WTC11 (cell line): ENCODE data around the gene PGF.

Experiments used
- ATF2 ChIP-seq: sonication (generic); formaldehyde crosslinking; IDR thresholded peaks from 2 replicates; pipeline ENCODE4 v1.8.1; 2022; ENCODE audit warnings: low read depth, missing genetic modification reagents, borderline replicate concordance
- CTCF ChIP-seq: fragments of 200-600 bp; IDR thresholded peaks from 2 replicates; pipeline ENCODE4 v1.8.0; 2022; ENCODE audit warnings: antibody characterized with exemption
- E2F1 ChIP-seq: sonication (generic); formaldehyde crosslinking; IDR thresholded peaks from 2 replicates; pipeline ENCODE4 v1.8.0; 2022; ENCODE audit warnings: mild to moderate bottlenecking, missing genetic modification reagents
- EMX1 ChIP-seq: fragments of 250-450 bp; sonication (Bioruptor Pico); IDR thresholded peaks from 2 replicates; pipeline ENCODE4 v1.8.0; 2021; ENCODE audit warnings: mild to moderate bottlenecking
- ETV6 ChIP-seq: sonication (generic); formaldehyde crosslinking; IDR thresholded peaks from 2 replicates; pipeline ENCODE4 v1.8.1; 2022; ENCODE audit warnings: mild to moderate bottlenecking, missing genetic modification reagents
- HMGXB4 ChIP-seq: sonication (generic); formaldehyde crosslinking; IDR thresholded peaks from 2 replicates; pipeline ENCODE4 v1.8.1; 2023; ENCODE audit warnings: mild to moderate bottlenecking, moderate library complexity, missing genetic modification reagents
- MYBL2 ChIP-seq: sonication (generic); formaldehyde crosslinking; IDR thresholded peaks from 2 replicates; pipeline ENCODE4 v1.8.1; 2023; ENCODE audit warnings: mild to moderate bottlenecking, moderate library complexity, missing genetic modification reagents
- NFYB ChIP-seq: sonication (generic); formaldehyde crosslinking; conservative IDR thresholded peaks from 2 replicates; pipeline ENCODE4 v1.8.0; 2022; ENCODE audit warnings: low read depth, missing genetic modification reagents
- NR2C2 ChIP-seq: sonication (generic); formaldehyde crosslinking; IDR thresholded peaks from 2 replicates; pipeline ENCODE4 v1.8.0; 2022; ENCODE audit warnings: mild to moderate bottlenecking, missing genetic modification reagents
- OVOL2 ChIP-seq: fragments of 250-450 bp; sonication (Bioruptor Pico); IDR thresholded peaks from 2 replicates; pipeline ENCODE4 v1.9.0; 2021; ENCODE audit warnings: mild to moderate bottlenecking, borderline replicate concordance
- PREB ChIP-seq: sonication (generic); formaldehyde crosslinking; IDR thresholded peaks from 2 replicates; pipeline ENCODE4 v1.8.1; 2022; ENCODE audit warnings: mild to moderate bottlenecking, missing genetic modification reagents, moderate library complexity, borderline replicate concordance
- SMAD3 ChIP-seq: sonication (generic); formaldehyde crosslinking; IDR thresholded peaks from 2 replicates; pipeline ENCODE4 v1.8.0; 2022; ENCODE audit warnings: missing genetic modification reagents, mild to moderate bottlenecking, borderline replicate concordance
- ZNF232 ChIP-seq: sonication (generic); formaldehyde crosslinking; IDR thresholded peaks from 2 replicates; pipeline ENCODE4 v1.8.0; 2022; ENCODE audit warnings: mild to moderate bottlenecking, missing genetic modification reagents

- TF ChIP-seq CTCF (no peak), EMX1 (CRISPR knock-in tag) (no peak), NR2C2 (CRISPR knock-in tag) (no peak), ATF2 (no peak), NFYB (CRISPR knock-in tag) (no peak), ETV6 (CRISPR knock-in tag) (no peak), E2F1 (CRISPR knock-in tag) (no peak), MYBL2 (CRISPR knock-in tag) (no peak), ZNF232 (CRISPR knock-in tag) (no peak), PREB (CRISPR knock-in tag) (no peak), SMAD3 (CRISPR knock-in tag) (no peak), OVOL2 (CRISPR knock-in tag) (no peak), HMGXB4 (CRISPR knock-in tag) (no peak)
Measured at GRCh38 chr14:74981833-74982232, 26.4 kb upstream of the PGF start.
